Mucosa of gallbladder (tissue), 1 donor: ENCODE measurements around the gene TBC1D10A. TPM values are rescaled to one million over a fixed set of nuclear protein-coding genes. Genes with fewer than 3 reads are reported as not detected.

Experiments
- DNase-seq: peaks from one replicate; pipeline ENCODE4 v3.0.0-alpha.2; 2020; ENCODE audit warnings: low spot score
- total RNA-seq: library from RNA; stranded (reverse); gene quantifications from one replicate; pipeline ENCODE4 v1.2.1, GENCODE V29; 2021
- donor health status: DM: no; HTN: no; CAD: no.

The TBC1D10A gene
- total RNA-seq, 1 donor from 2014 or later = 48.4 TPM

DNA sequence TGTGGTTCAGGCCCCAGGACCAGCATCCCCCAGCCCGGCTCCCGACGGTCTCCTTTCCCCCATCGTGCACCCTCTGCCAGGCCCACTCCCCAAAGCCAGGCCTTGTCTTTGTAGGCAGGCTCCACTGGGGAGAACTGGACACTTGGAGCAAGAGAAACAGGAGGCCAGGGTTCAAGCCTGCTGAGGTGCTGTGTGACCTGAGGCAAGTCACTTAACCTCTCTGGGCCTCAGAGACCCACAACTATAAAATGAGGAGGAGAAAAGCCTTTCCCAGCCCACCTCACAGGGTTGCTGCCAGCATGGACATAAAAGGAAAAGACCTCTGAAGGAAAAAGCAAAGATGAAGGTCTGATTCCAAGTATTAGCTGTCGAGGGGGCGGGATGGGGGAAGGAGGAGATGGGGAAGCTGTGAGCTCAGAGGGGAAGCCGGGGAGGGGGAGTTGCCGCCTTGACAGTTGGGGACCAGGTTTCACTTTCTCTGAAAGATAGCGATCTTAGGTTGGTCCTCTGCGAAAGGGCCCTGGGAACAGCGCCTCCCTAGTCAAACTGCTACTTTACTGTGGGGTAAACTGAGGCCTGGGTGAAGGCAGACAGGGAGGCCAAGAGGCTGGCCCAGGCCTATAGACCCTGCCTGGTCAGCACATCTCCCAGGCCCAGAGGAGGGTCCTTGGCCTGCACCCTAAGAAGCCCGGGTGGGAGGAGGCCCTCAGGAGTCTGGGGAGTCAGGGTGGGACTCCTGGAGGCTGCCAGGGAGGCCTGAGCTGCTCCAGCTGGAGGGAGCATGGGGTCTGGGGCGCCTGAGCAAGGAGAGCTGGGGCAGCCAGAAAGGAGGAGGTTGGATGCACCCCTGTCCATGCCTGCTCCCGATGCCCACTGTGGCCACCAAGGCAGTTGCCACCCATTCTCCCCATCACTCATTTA lies 59.1 kb downstream of the TBC1D10A start:
- DNase-seq = no peak

DNA sequence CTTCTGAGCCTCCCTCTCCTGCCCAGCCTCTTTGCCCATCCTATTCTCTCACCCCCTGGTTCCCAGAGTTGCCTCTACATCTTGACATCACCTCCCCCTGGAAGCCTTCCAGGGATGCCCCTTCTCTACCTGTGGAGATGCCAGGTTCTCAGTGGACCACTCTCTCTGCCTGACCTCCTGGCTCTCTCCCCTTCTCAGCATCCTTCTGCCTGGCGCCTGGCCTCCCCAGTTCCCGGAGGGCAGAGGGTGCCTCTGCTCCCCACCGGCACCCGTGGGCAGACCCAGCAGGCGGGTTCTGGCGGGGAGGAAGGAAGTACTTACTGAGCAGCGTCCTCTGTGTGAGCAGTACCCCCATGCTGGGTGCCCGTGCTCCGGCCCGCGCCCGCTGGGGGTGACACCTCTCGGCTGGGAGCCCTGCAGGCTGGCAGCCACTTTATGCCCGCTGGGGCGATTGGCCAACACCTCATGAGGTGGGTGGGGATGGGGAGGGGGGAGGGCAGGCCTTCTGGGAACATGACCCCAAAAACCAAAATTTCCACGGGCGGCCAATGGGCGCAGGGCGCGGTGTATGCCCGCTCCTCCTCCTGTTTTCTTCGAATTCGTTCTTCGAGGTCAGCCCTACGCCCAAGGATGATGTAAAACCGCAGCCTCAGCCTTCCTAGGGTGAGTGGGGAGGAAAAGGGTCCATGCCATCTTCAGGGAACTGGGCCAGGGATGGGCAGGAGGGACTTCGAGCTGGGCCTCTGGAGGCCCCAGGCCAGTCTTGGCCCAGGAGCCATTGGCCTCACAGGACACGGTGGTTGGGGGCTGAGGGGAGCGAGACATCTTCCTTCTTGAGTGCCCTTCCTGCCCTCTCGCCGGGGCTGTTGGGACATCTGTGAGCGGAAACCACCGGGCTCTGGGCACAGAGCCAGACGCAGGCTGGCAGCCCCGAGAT lies 60.0 kb downstream of the TBC1D10A start, which contains the start of gene OSM:
TSS of gene OSM (minus strand) at position 407 of the 937 bp plus-strand sequence. CDS start at position 355, 52 bp downstream.
- DNase-seq = peak; percentile 63

DNA sequence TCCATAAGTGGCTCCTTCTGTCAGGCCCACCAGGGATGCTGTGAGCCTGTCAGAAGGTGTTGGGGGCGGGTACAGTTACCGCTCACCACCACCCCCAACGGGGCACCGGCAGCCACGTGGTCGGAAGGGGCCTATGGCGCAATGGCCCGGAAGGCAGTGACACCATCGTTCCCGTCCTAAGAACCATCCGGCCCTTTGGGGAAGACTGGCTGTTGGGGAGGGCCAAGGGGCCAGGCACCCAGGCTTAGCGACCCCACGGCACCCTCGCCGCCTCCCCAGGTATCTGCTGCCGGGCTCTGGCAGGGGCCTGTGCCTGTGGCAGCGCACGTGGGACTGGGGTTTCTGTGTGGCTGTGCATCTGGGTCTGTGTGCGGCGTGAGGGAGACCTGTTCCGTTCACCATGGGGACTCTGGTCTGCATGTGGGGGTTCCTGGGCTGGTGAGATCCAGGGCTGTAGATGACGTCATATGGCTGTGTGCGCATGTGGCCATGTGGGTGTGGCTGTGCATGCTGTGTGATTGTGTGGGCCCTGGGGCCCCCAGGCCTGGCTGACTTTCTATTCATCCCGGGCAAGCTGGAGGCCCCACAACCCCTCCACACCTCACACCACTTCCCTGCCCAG lies 60.8 kb downstream of the TBC1D10A start:
- peak; percentile 67 for DNase-seq

DNA sequence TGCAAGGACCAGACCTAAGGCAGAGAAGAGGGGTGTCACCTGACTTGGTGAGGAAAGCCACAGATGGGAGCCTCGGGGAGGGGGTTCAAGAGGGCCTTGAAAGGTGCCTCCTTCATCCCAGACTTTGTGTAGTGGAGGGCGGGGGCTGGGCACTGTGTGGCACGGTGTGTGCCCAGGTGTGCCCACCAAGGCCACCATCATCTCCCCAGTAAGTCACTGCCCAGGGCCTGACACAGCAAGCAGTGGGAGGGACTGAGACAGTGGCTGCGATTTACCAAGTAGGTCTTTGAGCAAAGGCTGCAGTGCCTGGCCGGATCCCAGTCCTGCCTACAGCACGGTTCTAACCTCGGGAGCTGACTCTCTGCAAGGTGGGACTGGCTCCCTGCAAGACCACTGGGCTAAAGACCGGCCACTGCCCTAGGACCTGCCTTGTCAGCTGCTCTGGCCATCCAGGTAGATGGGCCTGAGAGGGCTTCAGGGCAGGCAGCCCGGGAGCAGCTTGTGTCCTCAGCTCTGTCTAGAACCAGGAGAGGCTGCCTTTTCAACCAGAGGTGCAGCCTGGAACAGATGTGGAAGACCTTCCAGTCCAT lies 61.5 kb downstream of the TBC1D10A start:
- DNase-seq = no peak

DNA sequence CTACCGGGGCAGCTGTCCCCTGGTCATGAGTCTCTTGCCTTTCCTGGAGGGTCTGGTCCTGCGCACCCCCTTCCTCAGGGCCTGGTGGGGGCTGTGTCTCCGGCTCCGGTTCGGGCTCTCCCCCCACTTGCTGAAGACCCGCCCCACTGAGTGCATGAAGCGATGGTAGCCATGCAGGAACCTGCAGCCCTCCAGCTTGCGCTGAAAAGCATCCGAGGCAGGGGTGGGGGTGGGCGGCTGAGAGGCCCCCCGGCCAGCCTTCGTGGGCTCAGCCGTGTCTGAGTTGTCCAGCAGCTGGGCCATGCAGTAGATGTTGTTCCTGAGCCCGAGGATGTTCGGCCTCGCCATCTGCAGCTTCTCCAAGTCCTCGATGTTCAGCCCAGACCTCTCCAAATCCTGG lies 62.9 kb downstream of the TBC1D10A start:
- no peak for DNase-seq

DNA sequence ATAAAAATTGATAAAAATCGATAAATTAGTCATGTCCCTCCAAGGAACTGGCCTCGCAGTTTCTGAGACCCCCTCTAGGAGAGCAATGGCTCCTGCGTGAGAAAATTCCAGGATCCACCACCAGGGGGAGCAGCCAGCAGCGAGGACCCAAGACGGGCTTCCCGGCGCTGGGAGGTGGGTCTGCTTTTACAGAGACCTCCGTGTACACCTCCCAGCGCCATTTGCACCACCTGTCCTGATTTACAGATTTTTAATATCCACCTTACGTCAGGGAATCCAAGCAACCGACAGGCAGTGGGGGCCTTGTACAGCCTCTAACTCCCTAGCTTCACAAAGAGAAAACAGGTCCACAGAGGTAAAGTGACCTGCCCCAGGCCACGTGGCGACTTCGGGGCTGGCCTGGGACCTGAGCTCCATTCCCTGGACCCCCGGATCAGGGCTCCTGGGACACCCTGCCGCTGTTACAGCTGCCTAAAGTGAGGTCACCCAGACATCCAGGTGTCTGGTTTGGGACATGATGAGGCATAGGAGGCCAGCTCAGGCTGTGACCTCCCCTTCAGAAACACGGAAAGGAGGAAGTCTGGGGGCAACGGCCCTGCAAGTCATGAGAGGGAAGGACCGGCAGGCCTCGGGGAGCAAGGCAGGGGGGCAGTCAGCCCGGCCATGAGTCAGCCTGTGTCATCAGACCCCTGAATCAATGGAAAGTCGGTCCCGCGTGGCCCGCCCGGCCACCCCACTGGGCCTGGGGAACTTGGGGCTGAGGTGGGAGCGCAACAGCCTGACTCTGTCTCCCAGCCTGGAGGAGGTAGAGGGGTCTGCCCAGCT lies 63.6 kb downstream of the TBC1D10A start:
- peak; percentile 80 for DNase-seq

DNA sequence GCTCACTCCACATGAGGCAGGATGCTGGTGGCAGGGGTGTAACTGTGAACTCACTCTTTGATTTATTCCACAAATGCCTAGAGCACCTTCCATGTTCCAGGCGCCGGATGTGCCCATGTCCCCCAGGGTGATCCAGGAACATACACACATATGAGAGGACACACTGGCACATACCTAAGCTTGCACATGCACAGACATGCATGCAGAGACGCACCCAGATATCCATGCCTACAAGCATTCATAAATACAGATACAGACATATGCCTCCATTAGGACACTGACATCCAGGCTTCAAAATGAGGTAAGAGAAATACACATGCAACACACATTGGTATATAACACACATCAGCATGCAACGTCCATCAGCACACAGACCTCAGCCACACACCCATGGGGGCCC lies 64.6 kb downstream of the TBC1D10A start:
- DNase-seq = no peak

DNA sequence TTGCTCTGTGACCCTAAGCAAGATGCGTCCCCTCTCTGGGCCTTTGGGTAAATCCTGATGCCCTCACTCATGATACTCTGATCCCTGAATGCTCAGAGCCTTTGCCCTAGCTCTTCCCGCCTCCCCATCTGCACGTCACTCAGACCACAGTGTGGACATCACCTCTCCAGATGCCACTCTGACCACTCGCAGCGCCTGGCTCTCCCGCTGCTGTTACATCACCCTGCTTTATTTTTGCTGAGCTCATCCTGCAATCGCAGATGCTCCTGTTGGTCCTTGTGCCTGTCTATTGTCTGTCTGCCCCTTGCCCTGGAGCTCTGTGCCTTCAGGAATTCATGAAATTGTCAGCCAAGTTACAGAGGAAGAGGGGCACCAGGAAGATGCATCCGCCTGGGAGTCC lies 65.6 kb downstream of the TBC1D10A start:
- no peak for DNase-seq

DNA sequence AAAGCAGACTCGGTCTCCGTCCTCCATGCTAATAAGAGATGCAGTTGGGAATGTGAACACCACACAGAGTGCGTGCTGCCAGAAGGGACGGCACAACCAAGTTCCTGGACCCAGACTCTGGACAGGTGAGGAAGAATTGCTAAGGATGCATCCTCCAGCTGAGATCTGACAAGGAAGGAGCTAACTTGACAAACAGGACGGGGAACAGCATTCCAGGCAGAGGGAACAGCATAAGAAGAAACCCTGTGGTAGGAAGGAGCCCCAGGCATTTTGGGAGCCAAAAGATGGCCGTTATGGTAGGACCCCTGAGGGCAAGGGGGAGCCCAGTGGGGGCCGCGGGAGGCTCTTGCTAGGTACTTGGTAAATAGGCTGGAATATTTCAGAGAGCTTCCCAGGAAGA lies 66.1 kb downstream of the TBC1D10A start:
- DNase-seq = no peak

DNA sequence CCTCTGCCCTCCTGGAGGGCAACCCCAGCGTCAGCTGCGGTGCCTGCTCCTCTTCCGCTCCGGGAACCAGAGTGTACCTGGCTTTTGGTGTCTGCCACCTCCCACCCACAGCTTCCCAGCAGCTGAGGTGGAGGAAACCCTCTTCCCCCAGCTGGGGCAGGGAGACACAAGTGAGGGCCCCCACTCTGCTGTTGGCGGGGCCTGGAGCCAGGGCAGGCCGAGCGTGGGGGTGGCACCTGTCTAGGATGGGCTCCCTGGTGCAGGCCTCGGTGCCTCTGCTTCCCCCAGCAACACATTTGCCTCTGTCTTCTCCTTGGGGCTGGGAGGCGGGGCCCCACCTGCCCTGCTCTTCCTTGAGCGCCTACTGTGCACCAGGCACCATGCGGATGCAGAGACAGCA lies 66.5 kb downstream of the TBC1D10A start:
- no peak for DNase-seq

DNA sequence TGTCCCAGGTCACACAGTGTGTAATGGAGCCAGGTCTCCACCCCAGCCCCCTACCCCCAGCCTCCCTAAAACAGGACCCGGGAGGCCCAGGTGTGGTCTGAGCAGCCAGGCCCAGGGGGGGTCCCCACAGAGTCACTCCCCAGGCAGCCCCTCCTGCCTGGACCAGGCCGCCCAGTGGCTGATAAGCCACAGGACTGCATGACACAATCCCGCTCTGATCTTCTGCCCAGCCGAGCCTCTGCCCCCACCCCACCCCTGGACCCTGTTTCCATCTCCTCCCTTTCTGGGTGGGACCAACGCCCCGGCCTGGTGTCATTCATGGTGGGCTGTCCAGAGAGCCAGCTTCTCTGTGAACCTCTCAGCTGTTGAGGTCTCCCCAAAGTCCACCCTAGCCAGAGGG lies 72.4 kb downstream of the TBC1D10A start:
- no peak for DNase-seq

DNA sequence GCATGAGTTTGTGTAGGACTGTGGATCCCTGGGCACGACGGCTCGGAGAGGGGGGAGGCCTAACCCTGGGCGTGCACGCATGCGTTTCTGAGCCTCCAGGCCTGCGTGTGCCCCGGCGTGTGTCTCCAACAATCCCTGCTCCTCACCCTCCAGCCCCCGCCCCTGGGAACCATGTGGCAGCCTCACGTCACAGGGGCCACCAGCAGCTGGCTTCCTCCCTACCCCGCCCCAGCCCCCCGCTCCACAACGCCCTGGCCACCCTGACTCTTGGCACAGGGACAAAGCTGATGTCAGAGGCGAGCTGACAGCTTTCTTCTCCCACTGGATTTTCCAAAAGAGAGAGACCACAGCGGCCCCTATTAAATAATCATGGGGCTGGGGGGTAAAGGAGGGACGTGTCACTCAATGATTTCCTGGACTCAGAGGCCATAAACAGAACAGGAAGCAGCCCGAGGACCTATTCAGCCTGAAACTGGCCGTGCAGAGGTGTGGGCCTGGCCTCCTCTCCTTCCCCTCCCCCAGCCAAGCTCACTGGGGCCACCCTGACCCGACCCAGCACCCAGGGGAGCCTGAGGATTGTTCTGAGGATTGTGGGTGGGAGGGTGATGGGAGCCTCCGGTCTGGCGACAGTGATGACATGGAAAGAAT lies 73.4 kb downstream of the TBC1D10A start:
- peak; percentile 75 for DNase-seq

DNA sequence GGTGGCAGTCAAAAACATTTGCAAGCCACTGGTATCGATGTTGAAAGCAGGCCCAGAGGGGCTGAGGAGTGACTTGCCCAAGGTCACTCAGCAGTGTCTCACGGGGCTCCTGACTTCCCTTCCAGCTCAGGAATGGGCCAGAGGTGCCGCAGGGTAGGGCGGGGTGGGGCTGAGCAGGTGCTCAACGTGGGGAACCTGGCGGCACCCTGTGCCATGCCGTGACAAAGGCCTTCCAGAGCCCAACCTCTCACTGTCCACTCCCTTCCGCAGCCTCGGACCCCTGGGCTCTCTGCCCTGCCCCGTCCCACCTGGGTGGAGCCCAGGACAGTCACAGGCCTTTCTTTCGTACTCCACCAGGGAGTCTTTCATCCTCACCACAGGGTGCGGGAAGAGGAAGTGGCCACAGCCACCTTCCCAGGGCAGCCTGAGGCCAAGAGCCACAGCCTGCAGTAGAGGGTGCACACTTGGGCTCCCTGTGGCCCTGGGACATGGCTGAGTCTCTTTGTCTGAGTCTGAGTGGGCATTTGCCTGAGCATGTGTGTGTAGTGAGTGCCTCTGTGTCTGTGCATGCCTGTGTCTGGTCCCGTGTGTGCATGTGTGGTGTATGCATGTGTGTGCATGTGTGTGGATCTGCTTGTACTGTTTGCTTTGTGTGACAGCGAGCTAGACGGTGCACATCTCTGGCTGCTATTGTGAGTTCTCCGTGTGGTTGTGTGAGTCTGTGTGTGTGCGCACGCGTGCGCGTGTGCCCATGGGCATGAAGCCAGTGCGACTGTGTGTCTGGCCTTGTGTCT lies 74.1 kb downstream of the TBC1D10A start:
- peak; percentile 72 for DNase-seq

DNA sequence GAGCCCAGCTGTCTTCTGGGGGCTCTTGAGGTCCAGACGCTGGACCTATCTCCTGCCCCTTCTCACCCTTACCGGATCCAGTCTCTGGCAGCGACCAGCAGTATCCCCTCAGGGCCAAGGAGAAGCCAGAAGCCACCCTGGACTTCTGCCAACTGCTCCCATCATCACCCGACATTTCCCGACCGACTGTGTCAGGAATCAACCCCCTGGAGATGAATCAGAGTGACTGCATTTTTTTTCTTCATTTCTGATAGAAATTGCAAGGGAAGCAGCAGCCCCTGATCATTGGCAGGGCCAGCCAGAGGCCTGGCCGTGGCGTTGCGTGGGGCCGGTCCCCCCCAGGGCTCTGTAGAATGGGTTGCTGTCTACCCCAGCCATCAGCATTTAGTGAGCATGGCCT lies 75.0 kb downstream of the TBC1D10A start:
- no peak for DNase-seq

DNA sequence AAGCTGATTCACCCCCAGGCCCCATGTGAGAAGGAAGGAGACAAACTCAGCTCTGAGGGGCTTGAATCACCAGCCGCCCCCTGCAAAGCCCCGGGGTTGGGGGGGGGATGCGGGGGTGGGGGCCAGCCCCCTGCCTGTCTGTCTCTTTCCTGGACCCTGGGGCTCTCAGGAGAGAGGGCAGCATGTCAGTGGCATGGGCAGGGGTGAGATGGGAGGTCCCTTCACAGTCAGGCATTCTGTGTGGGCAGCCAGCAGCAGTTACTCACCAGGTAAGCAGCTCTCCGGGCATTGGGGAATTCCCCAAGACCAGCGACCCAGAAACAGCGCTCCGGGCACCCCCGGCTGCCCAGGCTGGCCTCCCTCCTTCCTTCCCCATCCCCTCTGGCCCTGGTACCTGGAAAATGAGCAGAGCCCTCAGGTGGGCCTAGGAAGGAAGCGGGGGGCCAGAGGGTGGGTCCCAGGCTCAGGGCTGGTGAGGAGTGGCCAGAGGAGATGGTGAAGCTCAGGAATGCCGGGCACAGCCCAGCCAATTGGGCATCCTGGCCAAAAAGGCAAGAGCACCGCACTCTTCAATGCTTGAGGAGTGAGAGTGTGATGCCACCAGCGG lies 76.0 kb downstream of the TBC1D10A start:
- DNase-seq = no peak

DNA sequence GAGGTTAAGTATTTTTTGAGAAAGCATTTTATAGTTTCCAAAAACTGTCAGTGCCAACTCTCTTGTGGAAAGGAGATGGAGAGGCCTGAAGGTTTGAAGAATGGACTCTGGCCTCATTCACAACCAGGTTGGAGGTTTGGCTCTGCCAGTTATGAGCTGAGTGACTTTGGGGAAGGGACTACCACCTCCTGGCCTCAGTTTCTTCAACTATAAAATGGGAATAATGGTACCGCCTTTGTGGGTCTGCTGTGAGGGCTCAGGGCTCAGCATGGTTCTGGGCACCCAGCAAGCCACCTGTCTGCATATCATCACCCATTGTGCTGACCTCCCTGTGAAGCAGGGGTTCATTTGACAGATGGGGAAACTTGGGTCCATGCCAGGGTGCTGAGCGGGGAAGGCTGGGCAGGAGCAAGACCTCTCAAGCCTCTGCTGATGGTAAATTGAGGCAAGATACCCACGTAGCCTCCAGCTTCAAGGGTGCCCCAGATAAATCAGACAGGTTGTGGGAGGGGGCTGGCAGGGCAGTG lies 76.6 kb downstream of the TBC1D10A start:
- DNase-seq = no peak

DNA sequence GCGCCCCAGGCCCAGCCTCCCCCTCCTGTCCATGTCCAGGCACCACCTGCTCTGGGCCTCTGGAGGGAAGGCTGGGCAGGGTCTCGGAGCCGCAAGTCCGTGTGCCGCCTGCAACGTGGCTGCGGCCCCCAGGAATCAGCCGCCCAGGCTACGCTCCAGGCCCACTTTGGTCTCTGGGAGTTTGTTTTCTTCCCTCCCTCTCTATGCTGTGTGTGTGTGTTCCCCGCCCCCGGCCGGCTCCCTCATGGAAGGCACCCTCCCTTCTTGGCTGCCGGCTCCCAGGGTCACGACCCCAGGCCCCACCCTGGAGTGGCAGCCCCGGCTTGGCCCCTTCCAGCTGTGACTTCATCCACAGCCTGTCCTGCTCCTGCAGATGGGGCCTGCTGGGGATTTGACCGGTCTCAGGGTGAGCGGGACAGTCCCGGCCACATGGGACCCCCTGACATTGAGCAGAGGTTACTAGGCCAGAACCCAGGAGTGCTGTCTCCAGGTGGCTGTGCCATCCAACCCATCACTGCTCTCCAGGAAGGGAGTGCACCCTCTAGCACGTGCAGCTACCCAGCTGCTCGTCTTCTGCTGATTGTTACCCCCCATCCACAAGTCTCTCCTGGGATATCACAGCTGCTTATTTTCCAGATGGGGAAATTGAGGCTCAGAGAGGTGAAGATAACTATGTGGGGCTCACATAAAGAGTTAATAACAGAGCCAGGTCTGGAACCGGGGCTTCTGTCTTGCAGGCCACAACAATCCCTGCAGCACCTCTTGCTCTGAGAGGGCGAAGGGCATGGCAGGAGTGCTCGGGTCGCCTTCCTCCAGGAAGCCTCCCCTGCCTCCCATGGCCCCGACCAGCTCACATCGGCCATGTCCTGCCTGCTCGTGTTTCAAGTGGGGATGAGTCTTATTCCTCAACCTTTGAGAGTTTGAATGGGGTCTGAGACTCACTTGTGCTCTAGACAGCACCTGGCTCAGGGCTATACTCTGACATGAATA lies 77.4 kb downstream of the TBC1D10A start:
- peak; percentile 66 for DNase-seq
